Measurements from ENCODE around the gene TACC2.
"Not testable (repeated sequence)": the region's sequence is repeated elsewhere in the genome, so short reads cannot be mapped to it uniquely, and the experiment has no call there.

The TACC2 gene

GRCh38 chr10:121990015-121990677 is 1.2 kb downstream of the TACC2 start:
- no peak for DNase-seq

GRCh38 chr10:121991727-121992126 is 2.8 kb downstream of the TACC2 start:
- not testable (repeated sequence) for DNase-seq

- DNase-seq = no peak
These were observed 5.5 kb downstream of the TACC2 start for GRCh38 chr10:121994429-121994941.

GRCh38 chr10:121998462-121998861 is 9.5 kb downstream of the TACC2 start:
- DNase-seq = no peak

GRCh38 chr10:121999301-121999700 is 10.3 kb downstream of the TACC2 start:
- no peak for DNase-seq

- DNase-seq = no peak
These were observed 12.7 kb downstream of the TACC2 start for GRCh38 chr10:122001698-122002097.

GRCh38 chr10:122007415-122007814 is 18.5 kb downstream of the TACC2 start:
- DNase-seq = no peak

GRCh38 chr10:122010405-122011050 is 21.6 kb downstream of the TACC2 start:
- no peak for DNase-seq

GRCh38 chr10:122012731-122013130 is 23.8 kb downstream of the TACC2 start:
- DNase-seq = no peak

GRCh38 chr10:122013311-122013780 is 24.4 kb downstream of the TACC2 start:
- no peak for DNase-seq

- no peak for DNase-seq
These were observed 25.8 kb downstream of the TACC2 start for GRCh38 chr10:122014652-122015248.

GRCh38 chr10:122017926-122018325 is 29.0 kb downstream of the TACC2 start:
- DNase-seq = not testable (repeated sequence)

GRCh38 chr10:122018491-122018890 is 29.5 kb downstream of the TACC2 start:
- DNase-seq = no peak

- no peak for DNase-seq
These were observed 30.0 kb downstream of the TACC2 start for GRCh38 chr10:122018951-122019413.

- no peak for DNase-seq
These were observed 30.5 kb downstream of the TACC2 start for GRCh38 chr10:122019414-122019975.

GRCh38 chr10:122020226-122020625 is 31.3 kb downstream of the TACC2 start:
- DNase-seq = no peak

GRCh38 chr10:122021379-122021778 is 32.4 kb downstream of the TACC2 start:
- no peak for DNase-seq

- DNase-seq = no peak
These were observed 32.9 kb downstream of the TACC2 start for GRCh38 chr10:122021828-122022227.

GRCh38 chr10:122022276-122022675 is 33.3 kb downstream of the TACC2 start:
- no peak for DNase-seq

GRCh38 chr10:122023257-122023656 is 34.3 kb downstream of the TACC2 start:
- DNase-seq = not testable (repeated sequence)

- DNase-seq = no peak
These were observed 40.7 kb downstream of the TACC2 start for GRCh38 chr10:122029499-122030199.

- no peak for DNase-seq
These were observed 41.2 kb downstream of the TACC2 start for GRCh38 chr10:122030200-122030552.

Measured in amniotic stem cell (primary cell).